HG02588 (cell line): ENCODE measurements around the gene FAM236A.
"Not testable (repeated sequence)": the region's sequence is repeated elsewhere in the genome, so short reads cannot be mapped to it uniquely, and the experiment has no call there.

Experiments
- ATAC-seq: cut with Tn5 transposase; IDR thresholded peaks from one replicate; pipeline ENCODE4 v1.9.1; 2021; ENCODE audit warnings: mild to moderate bottlenecking, moderate library complexity; ENCODE audit not compliant: unreplicated experiment

Gene FAM236A

DNA sequence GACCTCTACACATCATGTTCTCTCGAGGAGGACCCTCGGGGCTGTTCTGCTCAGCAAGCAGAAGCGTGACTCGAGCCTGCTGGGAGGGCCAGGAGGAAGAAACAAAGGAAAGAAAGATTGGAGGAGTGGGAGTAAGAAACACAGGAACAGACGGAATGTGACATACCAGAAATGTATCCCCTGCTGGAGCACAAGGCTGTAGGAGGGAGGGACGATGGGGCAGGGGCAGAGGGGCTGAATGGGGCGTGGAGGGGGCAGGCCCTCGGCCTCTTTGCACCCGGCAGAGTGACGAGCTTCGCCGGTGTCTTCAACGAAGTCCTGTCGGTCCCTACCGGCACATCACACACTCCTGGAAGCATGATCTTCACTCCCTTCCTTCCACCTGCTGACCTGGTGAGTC, at the start of gene FAM236A:
Gene FAM236A, plus strand, starts transcription at position 301 of the 400 bp plus-strand sequence. Its CDS starts 57 bp downstream, at position 358.
- ATAC-seq, result not testable (repeated sequence)

DNA sequence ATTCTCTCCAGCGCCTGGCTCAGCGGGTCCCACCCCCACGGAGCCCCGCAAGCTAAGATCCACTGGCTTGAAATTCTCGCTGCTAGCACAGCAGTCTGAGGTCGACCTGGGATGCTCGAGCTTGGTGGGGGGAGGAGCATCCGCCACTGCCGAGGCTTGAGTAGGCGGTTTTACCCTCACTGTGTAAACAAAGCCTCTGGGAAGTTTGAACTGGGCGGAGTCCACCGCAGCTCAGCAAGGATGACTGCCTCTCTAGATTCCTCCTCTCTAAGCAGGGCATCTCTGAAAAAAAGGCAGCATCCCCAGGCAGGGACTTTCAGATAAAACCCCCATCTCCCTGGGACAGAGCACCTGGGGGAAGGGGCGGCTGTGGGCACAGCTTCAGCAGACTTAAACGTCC, 48.3 kb upstream of the FAM236A start:
- not testable (repeated sequence) for ATAC-seq

GRCh38 chrX:72912315-72912714, 25.7 kb upstream of the FAM236A start, which contains the start of gene FAM236C:
Gene FAM236C, plus strand, starts transcription at chrX:72912615. Its CDS starts 100 bp downstream, at chrX:72912715.
- ATAC-seq, result not testable (repeated sequence)

GRCh38 chrX:72916096-72916495, 21.9 kb upstream of the FAM236A start:
- not testable (repeated sequence) for ATAC-seq

DNA sequence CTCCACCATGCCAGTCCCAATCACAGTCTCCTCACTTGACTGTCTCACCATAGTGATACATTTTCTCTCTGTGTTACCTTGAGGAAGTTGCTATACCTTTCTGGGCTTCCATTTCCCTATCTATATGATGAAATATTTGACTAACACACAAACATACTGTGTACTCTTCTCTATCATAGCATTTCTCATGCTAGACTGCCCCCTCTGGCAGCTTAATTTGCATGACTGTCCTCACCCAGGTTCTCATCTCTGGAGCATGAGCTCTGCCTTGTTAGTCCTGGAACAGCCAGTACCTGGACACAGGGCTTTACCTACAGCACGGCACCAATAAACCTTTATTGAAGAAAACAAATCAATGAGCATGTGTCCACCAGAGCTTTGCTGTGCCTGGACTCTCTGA, 5.7 kb upstream of the FAM236A start:
- not testable (repeated sequence) for ATAC-seq

DNA sequence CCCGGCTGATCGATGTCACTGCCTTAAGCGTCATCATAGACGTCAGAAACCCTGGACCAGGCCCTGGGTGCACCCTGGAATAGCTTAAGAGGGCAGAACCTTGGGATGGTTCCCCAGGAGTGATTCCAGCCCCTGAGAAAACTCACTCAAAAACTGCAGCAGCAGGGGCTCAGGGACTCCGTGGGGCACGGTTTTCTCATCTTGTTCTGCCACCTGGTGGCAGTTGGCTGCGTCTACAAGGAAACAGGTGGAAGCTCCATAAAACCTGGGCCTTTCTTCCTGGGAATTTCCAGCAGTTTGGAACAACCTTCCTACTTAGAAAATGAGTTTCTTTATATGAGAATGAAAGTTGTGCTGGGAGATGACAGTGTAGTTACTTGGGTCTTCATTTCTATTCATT, 1.6 kb upstream of the FAM236A start:
- ATAC-seq, result not testable (repeated sequence)

DNA sequence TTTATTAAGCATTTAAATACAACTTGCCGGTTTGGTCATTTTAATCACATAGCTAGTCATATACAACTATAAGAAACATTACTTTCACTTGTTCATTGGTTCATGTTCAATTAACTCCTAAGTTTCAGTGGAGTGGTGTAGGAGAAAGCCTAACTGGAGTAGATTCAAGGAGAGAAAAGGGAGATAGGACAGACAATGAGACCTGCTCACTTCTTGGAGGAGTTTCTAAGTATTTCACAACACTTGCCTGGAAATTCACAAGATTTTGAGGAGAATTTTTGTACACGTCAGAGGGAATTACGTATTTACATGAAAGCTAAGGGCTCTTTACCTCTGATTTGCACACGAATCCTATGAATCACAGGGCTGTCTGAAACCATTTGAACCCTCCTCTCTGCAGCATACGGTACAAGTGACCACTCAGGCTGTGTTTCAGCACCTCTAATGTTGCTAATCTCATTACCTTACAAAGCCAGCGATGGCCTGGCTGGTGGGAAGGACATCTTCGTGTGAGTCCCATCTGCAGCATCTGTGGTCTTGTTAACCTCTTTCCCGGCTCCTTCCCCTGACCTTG, 1.0 kb upstream of the FAM236A start:
- not testable (repeated sequence) for ATAC-seq

- not testable (repeated sequence) for ATAC-seq
Measured at GRCh38 chrX:72942272-72942671, 4.3 kb downstream of the FAM236A start.

- not testable (repeated sequence) for ATAC-seq
Measured at GRCh38 chrX:72943035-72943818, 5.2 kb downstream of the FAM236A start.

DNA sequence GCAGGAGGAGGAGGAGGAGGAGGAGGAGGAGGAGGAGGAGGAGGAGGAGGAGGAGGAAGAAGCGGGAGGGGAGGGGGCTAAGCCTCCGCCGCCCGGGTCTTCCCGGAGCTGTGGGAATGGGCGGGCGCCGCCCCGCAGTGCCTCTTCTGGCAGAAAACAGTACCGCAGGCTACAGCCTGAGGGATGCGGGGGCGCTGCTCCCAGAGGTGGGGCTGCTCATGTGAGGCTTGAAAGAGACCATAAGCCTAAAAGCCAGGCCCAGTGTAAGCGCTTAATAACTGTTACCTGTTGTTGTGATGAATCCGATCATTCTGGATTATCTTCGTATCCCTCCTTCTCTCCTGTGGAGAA, 5.8 kb downstream of the FAM236A start, which contains the start of gene DMRTC1:
Gene DMRTC1, minus strand, starts transcription at position 19 of the 351 bp plus-strand sequence. CDS start 68,143 bp downstream, outside the sequence.
- ATAC-seq, result not testable (repeated sequence)

DNA sequence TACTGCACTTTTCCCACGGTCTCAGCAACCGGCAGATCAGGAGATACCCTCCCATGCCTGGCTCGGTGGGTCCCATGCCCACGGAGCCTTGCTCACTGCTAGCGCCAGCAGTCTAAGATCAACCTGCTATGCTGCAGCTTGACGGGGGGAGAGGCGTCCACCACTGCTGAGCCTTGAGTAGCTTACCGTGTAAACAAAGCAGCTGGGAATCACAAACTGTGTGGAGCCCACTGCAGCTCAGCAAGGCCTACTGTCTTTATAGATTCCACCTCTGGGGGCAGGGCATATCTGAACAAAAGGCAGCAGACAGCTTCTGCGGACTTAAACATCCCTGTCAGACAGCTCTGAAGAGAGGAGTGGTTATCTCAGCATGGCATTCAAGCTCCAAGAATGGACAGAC, 22.0 kb downstream of the FAM236A start:
- ATAC-seq, result not testable (repeated sequence)

GRCh38 chrX:72971859-72972258, 33.9 kb downstream of the FAM236A start:
- ATAC-seq, result not testable (repeated sequence)

- ATAC-seq, result not testable (repeated sequence)
Measured at GRCh38 chrX:72974885-72975284, 36.9 kb downstream of the FAM236A start.

- ATAC-seq, result not testable (repeated sequence)
Measured at GRCh38 chrX:72980894-72981469, 43.0 kb downstream of the FAM236A start.
